Hematopoietic multipotent progenitor cell (in vitro differentiated cells): ENCODE results near the gene TRAPPC14. TPM values are rescaled to one million over a fixed set of nuclear protein-coding genes. Genes with fewer than 3 reads are reported as not detected.
"Not testable (repeated sequence)": the region's sequence is repeated elsewhere in the genome, so short reads cannot be mapped to it uniquely, and the experiment has no call there.

Experiments used
- DNase-seq, 3 donors: peaks; one replicate each; pipeline ENCODE4 v3.0.0-alpha.2; 2011 to 2015; ENCODE audit warnings: low read depth in 2 of 3, low spot score in 2 of 3
- total RNA-seq: library from RNA; depleted of rRNA; stranded (reverse); fragments of >200 nt; gene quantifications from one replicate; pipeline ENCODE4 v1.2.3, GENCODE V29; 2012

The TRAPPC14 gene
- 17.5 TPM for total RNA-seq

GRCh38 chr7:100158229-100159098, at the start of gene TRAPPC14:
TSS of gene TRAPPC14 (minus strand) at chr7:100158723. CDS start at chr7:100158499, 224 bp downstream.
- peak; percentile 73 to 86 (median 78) for DNase-seq

- no peak for DNase-seq
These were observed 45.9 kb upstream of the TRAPPC14 start for GRCh38 chr7:100204454-100204853.

GRCh38 chr7:100200693-100201092, 42.2 kb upstream of the TRAPPC14 start:
- no peak for DNase-seq

- no peak for DNase-seq
These were observed 39.7 kb upstream of the TRAPPC14 start for GRCh38 chr7:100198266-100198665.

GRCh38 chr7:100195901-100196322, 37.4 kb upstream of the TRAPPC14 start:
- not testable (repeated sequence) for DNase-seq

- no peak for DNase-seq
These were observed 36.7 kb upstream of the TRAPPC14 start for GRCh38 chr7:100195222-100195621.

GRCh38 chr7:100192969-100193368, 34.4 kb upstream of the TRAPPC14 start:
- DNase-seq: no peak

- DNase-seq: not testable (repeated sequence)
These were observed 33.8 kb upstream of the TRAPPC14 start for GRCh38 chr7:100192281-100192862.

GRCh38 chr7:100191775-100192174, 33.3 kb upstream of the TRAPPC14 start:
- no peak for DNase-seq

- peak in 2 of 3 donors; percentile 34 to 52 for DNase-seq
These were observed 31.7 kb upstream of the TRAPPC14 start for GRCh38 chr7:100190048-100190711.

- no peak for DNase-seq
These were observed 30.5 kb upstream of the TRAPPC14 start for GRCh38 chr7:100189061-100189460.

- DNase-seq: no peak
These were observed 27.2 kb upstream of the TRAPPC14 start for GRCh38 chr7:100185726-100186125.

GRCh38 chr7:100183090-100183489, 24.6 kb upstream of the TRAPPC14 start:
- DNase-seq: not testable (repeated sequence)

- not testable (repeated sequence) for DNase-seq
These were observed 24.1 kb upstream of the TRAPPC14 start for GRCh38 chr7:100182616-100183015.

GRCh38 chr7:100180084-100180483, 21.6 kb upstream of the TRAPPC14 start:
- not testable (repeated sequence) for DNase-seq

GRCh38 chr7:100177045-100178001, 18.8 kb upstream of the TRAPPC14 start, which contains the start of the genes GPC2 and STAG3:
TSS of gene GPC2 (minus strand) at chr7:100177381. CDS start at chr7:100177199, 182 bp downstream.
TSS of gene STAG3 (plus strand) at chr7:100177918. CDS start at chr7:100180557, 2,639 bp downstream.
- DNase-seq: peak; percentile 95 to 98 (median 98)

GRCh38 chr7:100176096-100177044, 17.8 kb upstream of the TRAPPC14 start:
- DNase-seq: no peak

- DNase-seq: no peak
These were observed 16.9 kb upstream of the TRAPPC14 start for GRCh38 chr7:100175296-100175935.
